Measurements from ENCODE around the gene LTA. TPM values are rescaled to one million over a fixed set of nuclear protein-coding genes. Genes with fewer than 3 reads are reported as not detected.

LTA gene
- total RNA-seq, 6 donors from 2014 or later = 1.6 to 1.8 TPM; not detected in 4

- no peak for ATAC-seq (ENCODE audit: low FRiP score in 2 of 2)
- no peak for DNase-seq
- no peak overlapping the region for H3K27ac ChIP-seq
- H3K27me3 ChIP-seq = no peaks in the 10 kb centered on the region
- H3K9me3 ChIP-seq = no peaks in the 10 kb centered on the region
- peaks cover 0 to 9% (median 3%) of the 10 kb centered on the region in 4 donors for H3K4me1 ChIP-seq
- no peak overlapping the region for H3K4me3 ChIP-seq
- TF ChIP-seq POLR2AphosphoS5 (IDR thresholded peaks at IDR 0.05) (no peak), POLR2A (IDR thresholded peaks at IDR 0.05) (no peak), EP300 (IDR thresholded peaks at IDR 0.05) (no peak)
- TF ChIP-seq, protein P1, sequence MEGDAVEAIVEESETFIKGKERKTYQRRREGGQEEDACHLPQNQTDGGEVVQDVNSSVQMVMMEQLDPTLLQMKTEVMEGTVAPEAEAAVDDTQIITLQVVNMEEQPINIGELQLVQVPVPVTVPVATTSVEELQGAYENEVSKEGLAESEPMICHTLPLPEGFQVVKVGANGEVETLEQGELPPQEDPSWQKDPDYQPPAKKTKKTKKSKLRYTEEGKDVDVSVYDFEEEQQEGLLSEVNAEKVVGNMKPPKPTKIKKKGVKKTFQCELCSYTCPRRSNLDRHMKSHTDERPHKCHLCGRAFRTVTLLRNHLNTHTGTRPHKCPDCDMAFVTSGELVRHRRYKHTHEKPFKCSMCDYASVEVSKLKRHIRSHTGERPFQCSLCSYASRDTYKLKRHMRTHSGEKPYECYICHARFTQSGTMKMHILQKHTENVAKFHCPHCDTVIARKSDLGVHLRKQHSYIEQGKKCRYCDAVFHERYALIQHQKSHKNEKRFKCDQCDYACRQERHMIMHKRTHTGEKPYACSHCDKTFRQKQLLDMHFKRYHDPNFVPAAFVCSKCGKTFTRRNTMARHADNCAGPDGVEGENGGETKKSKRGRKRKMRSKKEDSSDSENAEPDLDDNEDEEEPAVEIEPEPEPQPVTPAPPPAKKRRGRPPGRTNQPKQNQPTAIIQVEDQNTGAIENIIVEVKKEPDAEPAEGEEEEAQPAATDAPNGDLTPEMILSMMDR (IDR thresholded peaks at IDR 0.05) = no peak
- WGBS, 2 donors = 65 to 73% methylated on average over 8 of the region's 8 CpGs
- H3K36me3 ChIP-seq = no peaks in the 10 kb centered on the region
These were observed 37.7 kb downstream of the LTA start for GRCh38 chr6:31609519-31610406.

- no peak for ATAC-seq (ENCODE audit: low FRiP score in 2 of 2)
- no peak for DNase-seq
- Histone ChIP-seq H3K4me1 (peaks cover 0 to 10% (median 3%) of the 10 kb centered on the region in 4 donors), H3K36me3 (no peaks in the 10 kb centered on the region), H3K9me3 (no peaks in the 10 kb centered on the region), H3K4me3 (no peak overlapping the region), H3K27ac (no peak overlapping the region), H3K27me3 (no peaks in the 10 kb centered on the region)
- WGBS, 2 donors = 64 to 72% methylated on average over 4 of the region's 4 CpGs
- TF ChIP-seq, protein P1 (IDR thresholded peaks at IDR 0.05) = no peak
- TF ChIP-seq POLR2A (IDR thresholded peaks at IDR 0.05) (no peak), POLR2AphosphoS5 (IDR thresholded peaks at IDR 0.05) (no peak), EP300 (IDR thresholded peaks at IDR 0.05) (no peak)
These were observed 38.9 kb downstream of the LTA start for GRCh38 chr6:31610968-31611367.

GRCh38 chr6:31614075-31614619, 42.1 kb downstream of the LTA start:
- H3K4me3 ChIP-seq = peak overlapping the region in 1 of 4 donors; percentile 43
- peak overlapping the region; percentile 64 to 82 (median 74) for H3K27ac ChIP-seq
- peak; percentile 44 to 72 for ATAC-seq (ENCODE audit: low FRiP score in 2 of 2)
- WGBS, 2 donors = 48 to 51% methylated on average over 8 of the region's 8 CpGs
- H3K27me3 ChIP-seq = no peaks in the 10 kb centered on the region
- H3K36me3 ChIP-seq = no peaks in the 10 kb centered on the region
- peak in 1 of 2 donors; percentile 49 for DNase-seq
- H3K9me3 ChIP-seq = no peaks in the 10 kb centered on the region
- TF ChIP-seq POLR2A (IDR thresholded peaks at IDR 0.05) = no peak
- TF ChIP-seq POLR2AphosphoS5 (IDR thresholded peaks at IDR 0.05) = no peak
- no peak for TF ChIP-seq EP300 (IDR thresholded peaks at IDR 0.05)
- TF ChIP-seq, protein P1 (IDR thresholded peaks at IDR 0.05) = no peak
- H3K4me1 ChIP-seq = peaks cover 0 to 13% (median 4%) of the 10 kb centered on the region in 4 donors

DNA sequence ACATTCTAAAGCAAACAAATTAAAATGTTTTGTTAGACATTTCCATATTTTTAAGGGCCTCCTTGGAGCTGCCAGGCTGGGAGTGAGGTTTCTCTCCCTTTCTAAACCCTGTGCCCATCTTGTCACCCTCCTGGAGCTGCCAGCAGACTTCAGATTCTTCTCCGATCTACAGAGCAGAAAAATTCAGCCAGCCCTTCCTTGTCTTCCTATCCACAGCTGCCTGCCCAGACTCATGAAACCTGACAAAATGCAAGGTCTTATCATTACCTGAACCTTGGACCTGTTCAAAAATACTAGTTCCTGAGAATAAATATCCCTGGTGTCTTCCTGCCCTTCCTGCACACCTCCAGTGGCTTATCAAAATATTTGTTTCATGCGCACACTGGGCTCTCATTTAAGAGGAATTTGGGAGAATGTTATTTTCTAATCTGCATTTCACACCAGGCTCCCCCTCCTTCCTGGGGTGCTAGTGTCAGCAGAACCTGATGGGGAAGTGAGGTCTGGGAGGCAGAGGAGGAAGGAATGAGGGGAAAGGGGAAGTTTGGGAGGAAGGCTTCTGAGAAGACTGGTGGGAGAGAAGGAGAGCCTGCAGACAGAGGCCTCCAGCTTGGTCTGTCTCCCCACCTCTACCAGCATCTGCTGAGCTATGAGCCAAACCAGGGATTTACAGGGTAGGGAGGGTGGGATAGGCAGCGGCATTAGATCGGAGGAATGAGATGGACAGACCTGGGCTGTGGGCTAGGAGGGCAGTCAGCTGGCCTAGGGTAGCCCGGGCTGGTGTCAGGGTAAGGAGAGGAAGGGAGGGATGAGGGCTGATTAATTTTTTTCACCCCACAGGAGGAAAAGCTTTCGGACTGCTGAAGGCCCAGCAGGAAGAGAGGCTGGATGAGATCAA, 42.8 kb downstream of the LTA start, which contains the start of gene AIF1:
AIF1 (plus strand) TSS at position 551 of the 895 bp plus-strand sequence; CDS start at position 647, 96 bp downstream.
- peak in 1 of 2 donors; percentile 61 for ATAC-seq (ENCODE audit: low FRiP score in 2 of 2)
- WGBS, 2 donors = 42 to 54% methylated on average over 6 of the region's 6 CpGs
- Histone ChIP-seq H3K27ac (peak within 1 kb of the TSS; percentile 64 to 82 (median 74)), H3K4me1 (peaks cover 0 to 13% (median 8%) of the 10 kb centered on the region in 4 donors), H3K27me3 (no peaks in the 10 kb centered on the region), H3K36me3 (no peaks in the 10 kb centered on the region), H3K4me3 (peak within 1 kb of the TSS in 3 of 4 donors; percentile 18 to 43 (median 29)), H3K9me3 (no peaks in the 10 kb centered on the region)
- DNase-seq = peak in 1 of 2 donors; percentile 50
- TF ChIP-seq POLR2AphosphoS5 (IDR thresholded peaks at IDR 0.05) (no peak), EP300 (IDR thresholded peaks at IDR 0.05) (no peak), POLR2A (IDR thresholded peaks at IDR 0.05) (no peak)
- TF ChIP-seq, protein P1 (IDR thresholded peaks at IDR 0.05) = no peak

Data from upper lobe of left lung (tissue), 6 donors.